Right atrium auricular region (tissue), 2 donors: ENCODE results near the gene EGLN3. TPM values are rescaled to one million over a fixed set of nuclear protein-coding genes. Genes with fewer than 3 reads are reported as not detected.

Source experiments
- DNase-seq: peaks from one replicate; pipeline ENCODE4 v3.0.0-alpha.2; 2019; ENCODE audit warnings: low spot score
- H3K27ac ChIP-seq, 2 donors: fragments of 200-600 bp; sonication (generic); 1 replicate in 1 of 2; 2 replicates in 1 of 2; pipeline ENCODE4 v1.5.1; 2016 to 2019
- H3K27me3 ChIP-seq, 2 donors: fragments of 200-600 bp; sonication (generic); one replicate each; pipeline versions ENCODE4 v1.5.1 to v1.6.0; 2017 to 2019
- H3K36me3 ChIP-seq: fragments of 200-600 bp; sonication (generic); one replicate; pipeline ENCODE4 v1.5.1; 2016
- H3K4me1 ChIP-seq, 2 donors: fragments of 200-600 bp; sonication (generic); one replicate each; pipeline versions ENCODE4 v1.5.1 to v1.6.0; 2017 to 2019
- H3K4me3 ChIP-seq, 2 donors: fragments of 200-600 bp; sonication (generic); 1 replicate in 1 of 2; 2 replicates in 1 of 2; pipeline ENCODE4 v1.5.1; 2017 to 2019; ENCODE audit warnings: mild to moderate bottlenecking in 1 of 2, moderate library complexity in 1 of 2
- H3K9me3 ChIP-seq, 2 donors: fragments of 200-600 bp; sonication (generic); one replicate each; pipeline ENCODE4 v1.5.1; 2019
- CTCF ChIP-seq, 2 donors: fragments of 200-600 bp; sonication (generic); IDR thresholded peaks; one replicate each; pipeline ENCODE4 v1.5.1; 2019; ENCODE audit warnings: antibody characterized with exemption in 2 of 2
- total RNA-seq, 2 donors: library from RNA; depleted of rRNA; stranded (reverse); fragments of >200 nt; gene quantifications; one replicate each; pipeline ENCODE4 v1.1.0, GENCODE V29; 2016

Gene EGLN3
- total RNA-seq, 2 donors from 2014 or later = 35.5 to 122 TPM

DNA sequence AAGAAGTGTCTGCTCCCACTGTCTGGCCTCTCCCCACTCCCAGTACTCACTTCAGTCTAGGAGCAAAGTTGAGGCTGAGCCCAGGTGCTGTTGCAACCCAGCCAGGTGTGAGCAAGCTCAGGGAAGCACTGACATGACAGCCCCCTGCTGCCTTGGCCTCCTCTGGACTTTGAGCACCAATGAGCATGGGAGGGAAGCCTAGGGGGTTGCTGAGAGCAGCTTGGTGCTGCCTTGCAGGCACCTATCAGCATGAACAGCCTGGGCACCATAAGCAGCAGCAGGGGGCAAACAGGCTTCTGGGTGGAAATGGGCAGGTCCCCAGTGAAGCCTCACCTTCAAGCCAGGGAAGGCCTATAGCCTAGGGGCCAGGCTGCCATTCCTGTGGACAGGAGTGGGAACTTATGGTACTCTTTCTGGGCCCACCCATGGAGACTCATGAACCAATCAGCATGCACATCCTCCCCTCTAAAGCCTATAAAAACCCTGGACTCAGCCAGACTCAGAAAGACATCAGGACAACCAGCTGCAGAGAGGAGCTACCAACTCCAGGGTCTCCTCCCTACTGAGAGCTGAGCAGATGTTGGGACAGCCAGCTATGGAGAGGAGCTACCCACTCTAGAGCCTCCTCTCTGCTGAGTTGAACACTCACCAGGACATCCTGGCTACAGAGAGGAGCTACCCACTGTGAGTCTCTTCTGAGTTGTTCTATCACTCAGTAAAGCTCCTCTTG lies 49.3 kb downstream of the EGLN3 start:
- Histone ChIP-seq H3K4me1 (no peaks in the 10 kb centered on the region), H3K27me3 (no peaks in the 10 kb centered on the region), H3K36me3 (no peaks in the 10 kb centered on the region), H3K9me3 (no peaks in the 10 kb centered on the region), H3K27ac (no peak overlapping the region), H3K4me3 (no peak overlapping the region)
- no peak for DNase-seq
- TF ChIP-seq CTCF (IDR thresholded peaks at IDR 0.05) = no peak

DNA sequence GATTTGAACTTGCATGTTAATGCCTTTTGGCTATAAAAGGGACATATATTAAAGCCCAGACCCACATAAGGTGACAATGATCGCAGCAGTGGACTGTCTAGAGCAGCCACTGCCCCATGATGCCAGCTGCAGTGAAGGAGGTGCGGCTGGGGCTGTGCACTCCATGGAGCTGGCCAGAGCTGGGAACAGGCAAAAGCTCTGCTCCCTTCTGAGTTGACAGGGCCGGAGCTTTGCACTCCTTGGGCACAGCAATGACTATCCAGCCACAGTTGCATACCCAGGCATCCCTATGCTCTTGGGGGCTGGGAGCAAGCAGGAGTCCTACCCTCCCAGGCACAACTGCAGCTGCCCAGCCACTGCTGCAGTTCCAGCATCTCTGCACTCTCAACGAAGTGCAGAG lies 50.2 kb downstream of the EGLN3 start:
- no peak for DNase-seq
- Histone ChIP-seq H3K27me3 (no peaks in the 10 kb centered on the region), H3K9me3 (no peaks in the 10 kb centered on the region), H3K4me1 (no peaks in the 10 kb centered on the region), H3K36me3 (no peaks in the 10 kb centered on the region), H3K4me3 (no peak overlapping the region), H3K27ac (no peak overlapping the region)
- no peak for TF ChIP-seq CTCF (IDR thresholded peaks at IDR 0.05)

DNA sequence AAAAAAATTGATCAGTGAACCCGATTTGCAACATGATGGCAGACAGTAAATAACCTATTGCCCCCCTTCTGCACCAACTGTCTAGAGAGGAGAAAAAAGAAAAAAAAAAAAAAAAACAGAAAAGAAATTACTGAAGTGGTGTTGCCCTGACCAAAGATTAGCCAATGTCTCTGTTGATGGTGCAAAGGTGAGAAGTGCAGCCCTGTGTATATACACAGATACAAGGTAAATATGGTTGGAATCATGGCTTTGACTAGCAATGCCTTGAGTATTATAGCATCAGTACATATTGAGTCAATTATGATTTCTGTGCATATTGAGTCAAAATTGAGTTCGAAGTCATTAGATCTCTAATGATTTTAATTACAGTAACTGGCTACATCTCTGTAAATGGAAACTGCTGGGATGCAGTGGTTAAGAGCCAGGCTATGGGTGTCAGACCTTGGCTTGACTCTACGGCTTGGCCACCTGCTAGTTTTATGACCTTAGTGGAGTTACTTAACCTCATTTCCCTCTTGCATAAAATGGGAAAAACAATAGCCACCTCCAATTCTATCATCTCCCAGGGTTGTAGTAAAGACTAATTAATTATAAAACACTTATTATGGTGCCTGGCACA lies 51.0 kb downstream of the EGLN3 start:
- Histone ChIP-seq H3K27ac (no peak overlapping the region), H3K4me1 (no peaks in the 10 kb centered on the region)
- TF ChIP-seq CTCF (IDR thresholded peaks at IDR 0.05) = no peak

DNA sequence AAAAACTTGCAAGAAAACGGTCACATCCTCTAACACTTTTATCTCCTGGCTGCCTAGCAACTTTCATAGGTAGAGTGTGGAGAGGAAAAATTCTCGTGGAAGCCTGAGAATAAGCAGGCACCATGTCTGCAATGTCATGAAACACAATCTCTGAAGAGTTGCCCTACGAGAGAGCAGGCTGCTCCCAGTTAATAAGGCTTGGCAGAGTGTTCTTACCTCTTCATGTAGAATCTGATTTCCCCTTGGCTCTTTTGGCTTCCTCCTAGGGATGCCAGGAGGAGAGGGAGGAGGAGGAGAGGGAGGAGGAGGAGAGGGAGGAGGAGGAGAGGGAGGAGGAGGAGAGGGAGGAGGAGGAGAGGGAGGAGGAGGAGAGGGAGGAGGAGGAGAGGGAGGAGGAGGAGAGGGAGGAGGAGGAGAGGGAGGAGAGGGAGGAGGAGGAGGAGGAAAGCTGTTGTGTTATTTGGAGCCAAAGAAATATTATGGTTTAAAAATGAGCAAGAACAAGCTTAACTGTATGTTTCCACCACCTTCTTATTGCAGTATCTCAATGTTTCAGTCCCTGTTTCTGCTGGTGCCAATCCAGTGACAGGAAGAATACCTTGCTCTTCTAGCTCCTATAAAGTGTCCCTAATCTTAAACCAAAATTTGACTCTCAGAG lies 52.9 kb downstream of the EGLN3 start:
- Histone ChIP-seq H3K27me3 (no peaks in the 10 kb centered on the region), H3K9me3 (peaks cover 0 to 12% of the 10 kb centered on the region in 2 donors), H3K4me1 (no peaks in the 10 kb centered on the region), H3K27ac (no peak overlapping the region), H3K36me3 (no peaks in the 10 kb centered on the region), H3K4me3 (no peak overlapping the region)
- no peak for DNase-seq
- TF ChIP-seq CTCF (IDR thresholded peaks at IDR 0.05) = no peak

More for the DNA sequence above, 51.0 kb downstream of the EGLN3 start:
- no peaks in the 10 kb centered on the region for H3K36me3 ChIP-seq
- H3K4me3 ChIP-seq = no peak overlapping the region
- peaks cover 0 to 4% of the 10 kb centered on the region in 2 donors for H3K9me3 ChIP-seq
- H3K27me3 ChIP-seq = no peaks in the 10 kb centered on the region
- no peak for DNase-seq

DNA sequence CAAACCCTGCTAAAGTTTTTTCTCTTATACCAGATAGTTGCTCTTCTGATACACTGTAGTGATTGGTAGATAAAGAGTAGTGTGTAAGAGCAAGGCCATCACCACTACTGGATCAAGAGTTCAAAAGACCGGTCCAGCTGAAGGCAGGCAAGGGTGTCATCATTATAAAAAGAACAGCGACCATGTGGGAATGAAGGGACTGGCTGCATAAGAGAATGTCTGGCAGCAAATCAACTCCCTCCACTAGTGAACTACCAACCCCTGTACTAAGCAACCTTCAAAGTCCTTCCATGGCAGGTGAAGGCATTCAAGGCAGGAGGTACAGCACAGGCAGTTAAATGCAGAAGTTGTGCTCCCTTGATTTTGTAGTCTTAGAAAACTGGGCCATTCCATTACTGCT lies 53.5 kb downstream of the EGLN3 start:
- Histone ChIP-seq H3K27me3 (no peaks in the 10 kb centered on the region), H3K27ac (no peak overlapping the region), H3K36me3 (no peaks in the 10 kb centered on the region), H3K4me3 (no peak overlapping the region), H3K4me1 (no peaks in the 10 kb centered on the region), H3K9me3 (peaks cover 0 to 12% of the 10 kb centered on the region in 2 donors)
- no peak for DNase-seq
- TF ChIP-seq CTCF (IDR thresholded peaks at IDR 0.05) = no peak
